HG02981 (cell line): Measurements from ENCODE around the gene SEPTIN12.
"Not testable (repeated sequence)": the region's sequence is repeated elsewhere in the genome, so short reads cannot be mapped to it uniquely, and the experiment has no call there.

Experiments used
- ATAC-seq: cut with Tn5 transposase; IDR thresholded peaks from one replicate; pipeline ENCODE4 v1.9.1; 2021; ENCODE audit warnings: mild to moderate bottlenecking, moderate library complexity; ENCODE audit not compliant: unreplicated experiment

The SEPTIN12 gene

GRCh38 chr16:4785758-4786433, 2.2 kb downstream of the SEPTIN12 start:
- no peak for ATAC-seq

- not testable (repeated sequence) for ATAC-seq
Observed at GRCh38 chr16:4784444-4784987, 3.6 kb downstream of the SEPTIN12 start.

- ATAC-seq, result no peak
Observed at GRCh38 chr16:4783951-4784336, 4.2 kb downstream of the SEPTIN12 start.

GRCh38 chr16:4783251-4783950, 4.7 kb downstream of the SEPTIN12 start:
- no peak for ATAC-seq

- ATAC-seq, result no peak
Observed at GRCh38 chr16:4780235-4780634, 7.9 kb downstream of the SEPTIN12 start.

- no peak for ATAC-seq
Observed at GRCh38 chr16:4778050-4778392, 10.1 kb downstream of the SEPTIN12 start.

- no peak for ATAC-seq
Observed at GRCh38 chr16:4777339-4778049, 10.7 kb downstream of the SEPTIN12 start.

- no peak for ATAC-seq
Observed at GRCh38 chr16:4776141-4776705, 11.9 kb downstream of the SEPTIN12 start.

GRCh38 chr16:4775005-4775404, 13.1 kb downstream of the SEPTIN12 start:
- no peak for ATAC-seq

- ATAC-seq, result no peak
Observed at GRCh38 chr16:4772351-4772750, 15.8 kb downstream of the SEPTIN12 start.

- ATAC-seq, result no peak
Observed at GRCh38 chr16:4771646-4772045, 16.5 kb downstream of the SEPTIN12 start.

GRCh38 chr16:4769306-4769638, 18.9 kb downstream of the SEPTIN12 start:
- ATAC-seq, result no peak

- peak; percentile 71 for ATAC-seq
Observed at GRCh38 chr16:4768549-4769305, 19.4 kb downstream of the SEPTIN12 start.

GRCh38 chr16:4767872-4768548, 20.1 kb downstream of the SEPTIN12 start:
- ATAC-seq, result no peak

- peak; percentile 85 for ATAC-seq
Observed at GRCh38 chr16:4766875-4767628, 21.1 kb downstream of the SEPTIN12 start, which contains the start of gene ZNF500. TSS of gene ZNF500 (minus strand) at chr16:4767162. CDS start at chr16:4765978, 1,184 bp downstream.

GRCh38 chr16:4765511-4766474, 22.4 kb downstream of the SEPTIN12 start:
- no peak for ATAC-seq

- no peak for ATAC-seq
Observed at GRCh38 chr16:4763791-4764190, 24.4 kb downstream of the SEPTIN12 start.

- ATAC-seq, result no peak
Observed at GRCh38 chr16:4762205-4762604, 25.9 kb downstream of the SEPTIN12 start.
